Adrenal gland (tissue), 5 donors: ENCODE data around the gene PLAC1.

Experiments
- POLR2A ChIP-seq, 2 donors: fragments of 450-650 bp; IDR thresholded peaks; one replicate each; pipeline ENCODE4 v1.6.1; 2017; ENCODE audit warnings: antibody characterized with exemption in 2 of 2, mild to moderate bottlenecking in 2 of 2, moderate library complexity in 1 of 2
- TF ChIP-seq, protein P1 (sequence below), 6 experiments: fragments of 450-650 bp in 4 of 6; fragments of 200-600 bp in 2 of 6; sonication (generic) in 1 of 6; IDR thresholded peaks; 1 replicate in 5 of 6; 2 replicates in 1 of 6; pipeline versions ENCODE4 v1.5.1 to v1.8.0; 2016 to 2021; ENCODE audit warnings: antibody characterized with exemption in 6 of 6, mild to moderate bottlenecking in 2 of 6, moderate library complexity in 1 of 6
- donor health status: DM: no; HTN: no; CAD: no.

DNA sequence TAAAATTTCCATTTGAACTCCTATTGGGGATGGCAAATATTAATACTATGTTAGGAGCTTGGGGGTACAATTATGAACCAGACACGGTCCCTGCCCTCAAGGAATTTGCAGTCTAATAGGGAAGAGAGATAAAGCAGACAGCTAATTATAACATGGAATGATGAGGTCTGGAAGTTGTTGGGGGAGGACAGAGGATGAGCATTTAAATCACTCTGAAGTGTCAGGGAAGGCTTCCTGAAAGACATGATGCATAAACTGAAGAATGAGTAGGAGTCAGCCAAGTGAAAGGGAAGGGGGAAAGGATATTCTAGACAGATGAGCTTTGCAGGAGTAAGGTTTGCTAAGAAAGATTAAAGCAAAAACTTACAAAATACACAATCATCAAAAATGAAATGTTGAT is 15.9 kb downstream of the PLAC1 start:
- no peak for TF ChIP-seq POLR2A (IDR thresholded peaks at IDR 0.05)
- TF ChIP-seq, protein P1, sequence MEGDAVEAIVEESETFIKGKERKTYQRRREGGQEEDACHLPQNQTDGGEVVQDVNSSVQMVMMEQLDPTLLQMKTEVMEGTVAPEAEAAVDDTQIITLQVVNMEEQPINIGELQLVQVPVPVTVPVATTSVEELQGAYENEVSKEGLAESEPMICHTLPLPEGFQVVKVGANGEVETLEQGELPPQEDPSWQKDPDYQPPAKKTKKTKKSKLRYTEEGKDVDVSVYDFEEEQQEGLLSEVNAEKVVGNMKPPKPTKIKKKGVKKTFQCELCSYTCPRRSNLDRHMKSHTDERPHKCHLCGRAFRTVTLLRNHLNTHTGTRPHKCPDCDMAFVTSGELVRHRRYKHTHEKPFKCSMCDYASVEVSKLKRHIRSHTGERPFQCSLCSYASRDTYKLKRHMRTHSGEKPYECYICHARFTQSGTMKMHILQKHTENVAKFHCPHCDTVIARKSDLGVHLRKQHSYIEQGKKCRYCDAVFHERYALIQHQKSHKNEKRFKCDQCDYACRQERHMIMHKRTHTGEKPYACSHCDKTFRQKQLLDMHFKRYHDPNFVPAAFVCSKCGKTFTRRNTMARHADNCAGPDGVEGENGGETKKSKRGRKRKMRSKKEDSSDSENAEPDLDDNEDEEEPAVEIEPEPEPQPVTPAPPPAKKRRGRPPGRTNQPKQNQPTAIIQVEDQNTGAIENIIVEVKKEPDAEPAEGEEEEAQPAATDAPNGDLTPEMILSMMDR (IDR thresholded peaks at IDR 0.05), result no peak
